ENCODE results near the gene TSR3.

The TSR3 gene

GRCh38 chr16:1357906-1358566 is 6.4 kb upstream of the TSR3 start:
- TF ChIP-seq TEAD4 (IDR thresholded peaks at IDR 0.05): no peak
- no peak for TF ChIP-seq EP300 (IDR thresholded peaks at IDR 0.05; ENCODE audit: borderline replicate concordance)
- no peak for TF ChIP-seq NFIC (IDR thresholded peaks at IDR 0.05)
- TF ChIP-seq TAF1 (IDR thresholded peaks at IDR 0.05; ENCODE audit: low read depth): no peak
- no peak for TF ChIP-seq FOXM1 (IDR thresholded peaks at IDR 0.05; ENCODE audit: borderline replicate concordance, low read depth)
- no peak for TF ChIP-seq YY1 (IDR thresholded peaks at IDR 0.05; ENCODE audit: low read depth)

DNA sequence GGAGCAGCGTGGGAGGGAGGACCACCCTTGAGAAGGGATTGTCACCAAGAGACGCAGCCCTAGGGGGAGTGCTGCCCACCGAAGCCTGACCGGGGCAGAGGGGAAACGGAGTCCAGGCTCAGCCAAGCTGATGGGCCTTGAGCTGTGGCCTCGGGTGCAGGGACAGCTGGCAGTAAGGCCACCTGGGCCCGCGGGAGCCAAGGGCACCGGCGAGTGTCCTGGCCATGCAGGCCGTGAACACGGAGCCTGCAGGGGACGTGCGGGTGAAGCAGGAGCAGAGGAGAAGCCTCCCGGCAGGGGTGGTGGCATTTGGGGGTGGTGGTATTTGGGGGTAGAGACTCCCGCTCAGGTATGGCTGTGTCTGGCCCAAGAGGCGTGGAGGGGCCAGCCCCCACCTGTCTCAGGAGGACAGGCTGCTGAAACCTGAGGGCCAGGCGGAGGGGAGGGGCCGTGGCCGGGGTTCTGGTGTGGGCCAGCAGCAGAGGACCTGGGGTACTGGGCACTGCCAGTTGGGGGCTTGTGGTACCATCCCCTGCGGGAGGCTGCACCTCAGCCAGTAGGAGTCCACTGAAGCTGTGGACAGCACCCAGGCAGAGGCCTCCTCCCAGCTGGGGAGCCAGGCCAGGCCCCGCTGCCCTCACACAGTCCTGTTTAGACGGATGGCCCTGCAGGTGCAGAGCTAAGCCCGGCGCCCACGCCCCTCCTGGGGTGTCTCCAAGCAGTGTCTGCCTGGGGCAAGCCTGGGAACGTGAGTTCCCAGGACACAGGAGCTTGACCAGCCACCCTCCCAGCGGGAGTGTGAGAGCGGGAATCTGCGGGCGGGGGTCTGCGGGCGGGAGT is 4.6 kb upstream of the TSR3 start:
- no peak for TF ChIP-seq USF1 (IDR thresholded peaks at IDR 0.05)
- no peak for TF ChIP-seq ZBTB7A (IDR thresholded peaks at IDR 0.05; ENCODE audit: low read depth)
- no peak for TF ChIP-seq MAX (IDR thresholded peaks at IDR 0.05)

DNA sequence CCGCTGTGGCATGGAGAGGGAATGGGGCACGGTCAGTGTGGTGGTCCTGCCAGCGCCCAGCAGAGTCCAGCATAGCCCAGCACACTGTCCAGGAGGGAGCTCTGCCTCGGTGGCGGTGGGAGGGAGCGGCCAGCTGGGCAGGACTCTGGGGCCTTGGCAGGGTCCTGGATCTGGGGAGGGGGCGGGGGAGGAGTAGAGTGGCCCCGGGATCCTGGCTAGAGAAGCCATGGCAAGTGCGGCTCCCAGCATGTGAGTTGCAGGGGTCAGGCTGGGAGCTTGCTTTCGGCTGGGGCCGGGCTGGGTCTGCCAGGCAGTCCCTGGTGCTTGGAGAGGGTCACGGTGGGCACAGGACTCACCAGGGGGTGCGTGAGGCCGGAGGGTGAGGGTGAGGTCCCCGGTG is 3.9 kb upstream of the TSR3 start:
- TF ChIP-seq RAD21 (IDR thresholded peaks at IDR 0.05; ENCODE audit: low read depth) (no peak), USF1 (IDR thresholded peaks at IDR 0.05) (no peak), EP300 (IDR thresholded peaks at IDR 0.05; ENCODE audit: borderline replicate concordance) (no peak), CEBPB (IDR thresholded peaks at IDR 0.05) (no peak), NFIC (IDR thresholded peaks at IDR 0.05) (no peak), ZBTB7A (IDR thresholded peaks at IDR 0.05; ENCODE audit: low read depth) (no peak), TAF1 (IDR thresholded peaks at IDR 0.05; ENCODE audit: low read depth) (no peak), TEAD4 (IDR thresholded peaks at IDR 0.05) (no peak), TCF12 (IDR thresholded peaks at IDR 0.05; ENCODE audit: low read depth) (no peak), FOXM1 (IDR thresholded peaks at IDR 0.05; ENCODE audit: borderline replicate concordance, low read depth) (no peak), CREB1 (IDR thresholded peaks at IDR 0.05; ENCODE audit: low read depth) (no peak), MAX (IDR thresholded peaks at IDR 0.05) (no peak), YY1 (IDR thresholded peaks at IDR 0.05; ENCODE audit: low read depth) (no peak), EGR1 (IDR thresholded peaks at IDR 0.05) (no peak)
- TF ChIP-seq, protein P1, sequence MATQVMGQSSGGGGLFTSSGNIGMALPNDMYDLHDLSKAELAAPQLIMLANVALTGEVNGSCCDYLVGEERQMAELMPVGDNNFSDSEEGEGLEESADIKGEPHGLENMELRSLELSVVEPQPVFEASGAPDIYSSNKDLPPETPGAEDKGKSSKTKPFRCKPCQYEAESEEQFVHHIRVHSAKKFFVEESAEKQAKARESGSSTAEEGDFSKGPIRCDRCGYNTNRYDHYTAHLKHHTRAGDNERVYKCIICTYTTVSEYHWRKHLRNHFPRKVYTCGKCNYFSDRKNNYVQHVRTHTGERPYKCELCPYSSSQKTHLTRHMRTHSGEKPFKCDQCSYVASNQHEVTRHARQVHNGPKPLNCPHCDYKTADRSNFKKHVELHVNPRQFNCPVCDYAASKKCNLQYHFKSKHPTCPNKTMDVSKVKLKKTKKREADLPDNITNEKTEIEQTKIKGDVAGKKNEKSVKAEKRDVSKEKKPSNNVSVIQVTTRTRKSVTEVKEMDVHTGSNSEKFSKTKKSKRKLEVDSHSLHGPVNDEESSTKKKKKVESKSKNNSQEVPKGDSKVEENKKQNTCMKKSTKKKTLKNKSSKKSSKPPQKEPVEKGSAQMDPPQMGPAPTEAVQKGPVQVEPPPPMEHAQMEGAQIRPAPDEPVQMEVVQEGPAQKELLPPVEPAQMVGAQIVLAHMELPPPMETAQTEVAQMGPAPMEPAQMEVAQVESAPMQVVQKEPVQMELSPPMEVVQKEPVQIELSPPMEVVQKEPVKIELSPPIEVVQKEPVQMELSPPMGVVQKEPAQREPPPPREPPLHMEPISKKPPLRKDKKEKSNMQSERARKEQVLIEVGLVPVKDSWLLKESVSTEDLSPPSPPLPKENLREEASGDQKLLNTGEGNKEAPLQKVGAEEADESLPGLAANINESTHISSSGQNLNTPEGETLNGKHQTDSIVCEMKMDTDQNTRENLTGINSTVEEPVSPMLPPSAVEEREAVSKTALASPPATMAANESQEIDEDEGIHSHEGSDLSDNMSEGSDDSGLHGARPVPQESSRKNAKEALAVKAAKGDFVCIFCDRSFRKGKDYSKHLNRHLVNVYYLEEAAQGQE (IDR thresholded peaks at IDR 0.05; ENCODE audit: low read depth): no peak

- no peak for TF ChIP-seq ZBTB7A (IDR thresholded peaks at IDR 0.05; ENCODE audit: low read depth)
- TF ChIP-seq EGR1 (IDR thresholded peaks at IDR 0.05): no peak
- TF ChIP-seq RAD21 (IDR thresholded peaks at IDR 0.05; ENCODE audit: low read depth): no peak
- TF ChIP-seq USF1 (IDR thresholded peaks at IDR 0.05): no peak
- TF ChIP-seq, protein P1 (IDR thresholded peaks at IDR 0.05; ENCODE audit: low read depth): no peak
- TF ChIP-seq CREB1 (IDR thresholded peaks at IDR 0.05; ENCODE audit: low read depth): no peak
- no peak for TF ChIP-seq NFIC (IDR thresholded peaks at IDR 0.05)
- no peak for TF ChIP-seq TAF1 (IDR thresholded peaks at IDR 0.05; ENCODE audit: low read depth)
- TF ChIP-seq YY1 (IDR thresholded peaks at IDR 0.05; ENCODE audit: low read depth): no peak
- TF ChIP-seq TCF12 (IDR thresholded peaks at IDR 0.05; ENCODE audit: low read depth): no peak
- TF ChIP-seq MAX (IDR thresholded peaks at IDR 0.05): no peak
- no peak for TF ChIP-seq EP300 (IDR thresholded peaks at IDR 0.05; ENCODE audit: borderline replicate concordance)
- no peak for TF ChIP-seq CEBPB (IDR thresholded peaks at IDR 0.05)
- TF ChIP-seq FOXM1 (IDR thresholded peaks at IDR 0.05; ENCODE audit: borderline replicate concordance, low read depth): no peak
- no peak for TF ChIP-seq TEAD4 (IDR thresholded peaks at IDR 0.05)
Observed at GRCh38 chr16:1354815-1355540, 3.3 kb upstream of the TSR3 start.

Measured in Ishikawa (cell line).